ENCODE results near the gene RBMXL2.

RBMXL2 gene

DNA sequence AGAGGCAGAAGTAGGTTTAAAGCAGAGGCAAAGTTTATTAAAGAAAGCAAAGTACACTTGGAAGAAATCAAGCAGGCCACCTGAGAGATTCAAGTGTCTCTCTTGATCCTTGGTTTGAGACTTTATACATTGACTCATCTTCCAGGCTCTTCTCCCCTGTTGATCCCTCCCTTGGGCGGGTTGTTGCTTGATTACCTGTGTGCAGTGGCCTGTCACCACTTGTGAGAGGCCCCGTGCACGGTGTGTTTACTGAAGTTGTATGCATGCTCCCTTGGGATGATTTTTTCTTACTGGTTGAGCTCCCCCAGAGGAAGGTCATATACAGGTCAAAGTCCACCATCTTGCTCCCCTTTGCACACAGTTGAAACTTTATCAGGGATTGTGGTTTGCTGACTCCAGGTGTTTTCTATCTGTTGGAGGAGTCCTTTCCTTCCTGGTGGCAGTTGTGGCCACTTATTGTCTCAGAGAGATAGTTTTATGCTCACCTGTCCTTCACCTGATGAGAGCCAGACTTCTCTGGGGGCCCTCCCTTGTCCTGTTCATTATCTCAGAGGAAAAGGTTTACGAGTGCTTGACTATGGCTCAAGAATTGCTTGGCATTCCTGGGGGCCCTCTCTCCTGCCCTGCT lies 16.3 kb upstream of the RBMXL2 start:
- no peak for DNase-seq (ENCODE audit: extremely low read depth, low read depth)
- TF ChIP-seq, protein P1, sequence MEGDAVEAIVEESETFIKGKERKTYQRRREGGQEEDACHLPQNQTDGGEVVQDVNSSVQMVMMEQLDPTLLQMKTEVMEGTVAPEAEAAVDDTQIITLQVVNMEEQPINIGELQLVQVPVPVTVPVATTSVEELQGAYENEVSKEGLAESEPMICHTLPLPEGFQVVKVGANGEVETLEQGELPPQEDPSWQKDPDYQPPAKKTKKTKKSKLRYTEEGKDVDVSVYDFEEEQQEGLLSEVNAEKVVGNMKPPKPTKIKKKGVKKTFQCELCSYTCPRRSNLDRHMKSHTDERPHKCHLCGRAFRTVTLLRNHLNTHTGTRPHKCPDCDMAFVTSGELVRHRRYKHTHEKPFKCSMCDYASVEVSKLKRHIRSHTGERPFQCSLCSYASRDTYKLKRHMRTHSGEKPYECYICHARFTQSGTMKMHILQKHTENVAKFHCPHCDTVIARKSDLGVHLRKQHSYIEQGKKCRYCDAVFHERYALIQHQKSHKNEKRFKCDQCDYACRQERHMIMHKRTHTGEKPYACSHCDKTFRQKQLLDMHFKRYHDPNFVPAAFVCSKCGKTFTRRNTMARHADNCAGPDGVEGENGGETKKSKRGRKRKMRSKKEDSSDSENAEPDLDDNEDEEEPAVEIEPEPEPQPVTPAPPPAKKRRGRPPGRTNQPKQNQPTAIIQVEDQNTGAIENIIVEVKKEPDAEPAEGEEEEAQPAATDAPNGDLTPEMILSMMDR (IDR thresholded peaks at IDR 0.05; ENCODE audit: low read depth, low read length) = no peak

DNA sequence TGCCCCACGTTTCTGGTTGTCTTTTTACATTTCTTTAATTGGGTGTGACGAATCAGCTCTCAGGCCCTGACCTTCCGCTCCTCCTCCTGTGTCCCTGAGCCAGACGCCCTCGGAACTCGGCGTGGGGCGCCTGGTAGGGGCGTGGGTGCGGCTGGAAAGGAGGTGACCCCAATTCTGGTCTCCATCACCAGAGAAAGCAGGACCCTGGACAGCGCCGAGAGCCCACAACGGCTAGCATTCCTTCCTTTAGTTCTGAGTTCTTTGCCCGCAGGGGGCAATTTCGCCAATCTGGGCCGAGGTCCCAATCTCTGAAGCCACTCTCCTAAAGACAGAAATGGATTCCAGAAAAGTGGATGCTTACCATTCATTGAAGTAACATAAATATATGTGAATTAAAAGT lies 11.7 kb upstream of the RBMXL2 start:
- no peak for DNase-seq (ENCODE audit: extremely low read depth, low read depth)
- TF ChIP-seq, protein P1 (IDR thresholded peaks at IDR 0.05; ENCODE audit: low read depth, low read length) = no peak

DNA sequence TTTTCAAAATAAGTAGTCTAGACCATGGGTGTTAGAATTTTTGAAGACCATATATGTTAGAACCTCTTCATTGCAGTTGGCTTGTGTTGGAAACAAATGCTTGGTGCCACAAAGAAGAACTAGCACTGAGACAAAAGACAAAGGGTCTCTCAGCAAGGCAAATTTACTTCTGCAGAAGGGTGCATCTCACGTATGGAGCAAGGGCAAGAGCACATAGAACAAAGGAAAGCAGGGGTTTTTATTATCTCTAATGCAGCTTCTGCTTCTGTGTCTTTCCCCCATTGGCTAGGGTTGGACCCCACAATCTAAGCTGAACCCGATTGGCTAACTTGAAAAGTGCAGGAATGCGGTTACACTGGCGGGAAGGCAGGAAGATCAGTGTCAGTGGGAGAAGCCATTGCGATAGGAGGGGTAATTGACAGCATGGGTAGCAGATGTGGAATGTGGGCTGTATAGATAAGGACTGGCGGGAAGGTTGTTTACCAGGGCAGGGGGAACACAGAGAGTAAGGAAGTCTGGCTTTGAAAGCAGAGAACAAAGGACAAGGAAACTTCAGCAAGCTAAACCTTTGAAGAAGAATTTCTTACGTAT lies 9.2 kb upstream of the RBMXL2 start:
- DNase-seq (ENCODE audit: extremely low read depth, low read depth) = no peak
- TF ChIP-seq, protein P1 (IDR thresholded peaks at IDR 0.05; ENCODE audit: low read depth, low read length) = no peak

DNA sequence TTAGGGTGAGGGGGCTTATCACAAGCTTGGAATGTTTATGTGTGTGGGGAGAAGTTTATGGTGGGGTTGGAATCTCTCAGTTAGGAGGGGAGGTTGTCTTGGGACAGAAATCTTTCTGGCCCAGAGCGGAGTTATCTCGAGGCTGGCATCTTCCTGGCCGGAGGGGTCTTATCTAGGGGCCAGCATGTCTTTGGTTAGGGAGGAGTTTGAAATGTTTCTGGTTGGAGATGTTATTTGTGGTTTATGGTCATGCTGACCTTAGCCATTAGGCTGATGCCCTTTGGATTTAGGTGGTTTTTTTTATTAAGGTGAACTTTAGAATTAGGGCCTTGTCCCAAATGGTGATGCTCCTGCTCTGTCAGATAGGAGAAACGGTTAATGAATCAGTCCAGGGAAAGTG lies 7.9 kb upstream of the RBMXL2 start:
- TF ChIP-seq, protein P1 (IDR thresholded peaks at IDR 0.05; ENCODE audit: low read depth, low read length) = no peak
- DNase-seq (ENCODE audit: extremely low read depth, low read depth) = no peak

DNA sequence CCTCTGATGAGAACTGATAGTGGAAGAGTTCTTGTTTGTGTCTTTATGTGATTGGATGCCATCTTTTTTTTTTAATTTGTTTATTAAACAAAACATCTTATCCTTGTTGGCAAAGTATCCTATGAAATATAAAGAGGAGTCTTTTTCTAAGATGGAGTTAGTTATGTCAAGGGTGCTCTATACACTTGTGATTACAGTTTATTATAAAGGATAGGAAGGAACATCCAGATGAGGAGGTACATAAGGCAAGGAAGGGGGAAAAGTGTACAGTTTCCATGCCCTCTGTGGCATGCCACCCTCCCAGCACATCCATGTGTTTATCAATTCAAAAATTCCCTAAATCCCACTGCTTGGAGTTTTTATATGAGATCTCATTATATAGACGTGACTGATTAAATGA lies 7.4 kb upstream of the RBMXL2 start:
- no peak for DNase-seq (ENCODE audit: extremely low read depth, low read depth)
- TF ChIP-seq, protein P1 (IDR thresholded peaks at IDR 0.05; ENCODE audit: low read depth, low read length) = no peak

DNA sequence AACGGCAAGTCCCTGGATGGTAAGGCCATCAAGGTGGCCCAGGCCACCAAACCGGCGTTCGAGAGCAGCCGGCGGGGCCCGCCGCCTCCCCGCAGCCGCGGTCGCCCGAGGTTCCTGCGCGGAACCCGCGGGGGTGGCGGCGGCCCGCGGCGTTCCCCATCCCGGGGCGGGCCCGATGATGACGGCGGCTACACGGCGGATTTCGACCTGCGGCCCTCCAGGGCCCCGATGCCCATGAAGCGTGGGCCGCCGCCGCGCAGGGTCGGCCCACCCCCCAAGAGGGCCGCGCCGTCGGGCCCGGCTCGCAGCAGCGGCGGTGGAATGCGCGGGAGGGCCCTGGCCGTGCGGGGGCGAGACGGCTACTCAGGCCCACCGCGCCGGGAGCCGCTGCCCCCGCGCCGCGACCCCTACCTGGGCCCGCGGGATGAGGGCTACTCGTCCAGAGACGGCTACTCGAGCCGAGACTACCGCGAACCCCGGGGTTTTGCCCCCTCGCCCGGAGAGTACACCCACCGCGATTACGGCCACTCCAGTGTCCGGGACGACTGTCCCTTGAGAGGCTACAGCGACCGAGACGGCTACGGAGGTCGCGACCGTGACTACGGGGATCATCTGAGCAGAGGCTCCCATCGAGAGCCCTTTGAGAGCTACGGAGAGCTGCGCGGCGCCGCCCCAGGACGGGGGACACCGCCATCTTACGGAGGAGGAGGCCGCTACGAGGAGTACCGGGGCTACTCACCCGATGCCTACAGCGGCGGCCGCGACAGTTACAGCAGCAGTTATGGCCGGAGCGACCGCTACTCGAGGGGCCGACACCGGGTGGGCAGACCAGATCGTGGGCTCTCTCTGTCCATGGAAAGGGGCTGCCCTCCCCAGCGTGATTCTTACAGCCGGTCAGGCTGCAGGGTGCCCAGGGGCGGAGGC lies 792 bp downstream of the RBMXL2 start:
- no peak for DNase-seq (ENCODE audit: extremely low read depth, low read depth)
- TF ChIP-seq, protein P1 (IDR thresholded peaks at IDR 0.05; ENCODE audit: low read depth, low read length) = no peak

All from AG09319 (cell line).